HFFc6 (cell line): ENCODE data around the gene GADD45G. TPM values are rescaled to one million over a fixed set of nuclear protein-coding genes. Genes with fewer than 3 reads are reported as not detected.

ENCODE experiments used
- DNase-seq: peaks from one replicate; pipeline ENCODE4 v3.0.0-alpha.2; 2018
- H3K27ac Mint-ChIP-seq: 2 replicates; pipeline ENCODE4 v1.8.0; 2020; ENCODE audit warnings: mild to moderate bottlenecking, mixed read lengths
- H3K27me3 Mint-ChIP-seq: 2 replicates; pipeline ENCODE4 v1.8.0; 2021; ENCODE audit warnings: mild to moderate bottlenecking, moderate library complexity, mixed read lengths; ENCODE audit not compliant: insufficient read depth
- H3K36me3 Mint-ChIP-seq: 2 replicates; pipeline ENCODE4 v1.8.0; 2021; ENCODE audit warnings: low read depth, mixed read lengths
- H3K4me1 Mint-ChIP-seq: 2 replicates; pipeline ENCODE4 v1.8.0; 2020; ENCODE audit warnings: low read depth, mixed read lengths
- H3K4me3 Mint-ChIP-seq: 2 replicates; pipeline ENCODE4 v1.8.0; 2020; ENCODE audit warnings: mild to moderate bottlenecking, moderate library complexity, mixed read lengths
- H3K9me3 Mint-ChIP-seq: 2 replicates; pipeline ENCODE4 v1.8.0; 2020; ENCODE audit warnings: mild to moderate bottlenecking, mixed read lengths
- total RNA-seq, 6 experiments: library from RNA; stranded (reverse); fragmentation: NEBNext Ultra II Directional; extraction: Animal tissue kit (Norgen Biotek cat#: 25700); gene quantifications; 2 replicates in 1 of 6; 3 replicates in 5 of 6; pipeline ENCODE4 v1.2.3, GENCODE V29; 2021
- TF ChIP-seq, protein P1 (sequence below): fragments of 200-600 bp; sonication (generic); IDR thresholded peaks from 2 replicates; pipeline ENCODE4 v1.5.0; 2021; ENCODE audit warnings: antibody characterized with exemption, mild to moderate bottlenecking

Gene GADD45G
- total RNA-seq, 6 experiments from 2014 or later = 0.16 to 0.38 (median 0.24) TPM; not detected in 2

DNA sequence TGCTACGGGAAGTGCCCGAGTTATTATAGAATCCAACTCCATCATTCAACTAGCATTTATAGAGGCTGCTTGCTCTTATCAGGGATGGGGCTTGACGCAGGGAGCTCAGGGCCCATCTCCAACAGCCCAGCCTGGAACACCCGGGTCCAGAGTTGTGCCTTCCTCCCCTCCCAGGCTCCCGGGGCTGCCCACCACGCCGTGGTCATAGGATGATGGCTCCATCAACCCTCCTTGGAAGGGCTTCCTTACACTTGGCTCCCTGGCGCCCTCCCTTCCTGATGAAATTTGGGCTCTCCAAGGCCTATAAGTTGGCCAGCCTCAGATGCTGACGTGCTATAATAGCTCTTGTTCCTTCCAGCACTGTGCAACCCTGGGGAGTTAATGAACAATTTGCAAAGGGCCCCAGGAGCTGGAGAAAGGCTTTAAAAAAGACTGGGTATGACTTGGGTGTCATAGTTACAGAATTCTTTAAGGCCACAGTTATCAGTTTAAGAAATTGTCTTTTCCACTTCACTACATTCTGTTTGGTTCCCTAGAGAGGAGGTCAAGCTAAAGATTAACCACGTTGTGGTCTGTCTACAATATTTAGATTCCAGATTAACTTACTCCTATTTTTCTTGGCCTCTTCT is 42.5 kb upstream of the GADD45G start:
- TF ChIP-seq, protein P1, sequence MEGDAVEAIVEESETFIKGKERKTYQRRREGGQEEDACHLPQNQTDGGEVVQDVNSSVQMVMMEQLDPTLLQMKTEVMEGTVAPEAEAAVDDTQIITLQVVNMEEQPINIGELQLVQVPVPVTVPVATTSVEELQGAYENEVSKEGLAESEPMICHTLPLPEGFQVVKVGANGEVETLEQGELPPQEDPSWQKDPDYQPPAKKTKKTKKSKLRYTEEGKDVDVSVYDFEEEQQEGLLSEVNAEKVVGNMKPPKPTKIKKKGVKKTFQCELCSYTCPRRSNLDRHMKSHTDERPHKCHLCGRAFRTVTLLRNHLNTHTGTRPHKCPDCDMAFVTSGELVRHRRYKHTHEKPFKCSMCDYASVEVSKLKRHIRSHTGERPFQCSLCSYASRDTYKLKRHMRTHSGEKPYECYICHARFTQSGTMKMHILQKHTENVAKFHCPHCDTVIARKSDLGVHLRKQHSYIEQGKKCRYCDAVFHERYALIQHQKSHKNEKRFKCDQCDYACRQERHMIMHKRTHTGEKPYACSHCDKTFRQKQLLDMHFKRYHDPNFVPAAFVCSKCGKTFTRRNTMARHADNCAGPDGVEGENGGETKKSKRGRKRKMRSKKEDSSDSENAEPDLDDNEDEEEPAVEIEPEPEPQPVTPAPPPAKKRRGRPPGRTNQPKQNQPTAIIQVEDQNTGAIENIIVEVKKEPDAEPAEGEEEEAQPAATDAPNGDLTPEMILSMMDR = no peak
- Mint-ChIP-seq H3K27me3 (peaks cover 17% of the 10 kb centered on the region), H3K27ac (no peak overlapping the region), H3K4me3 (no peak overlapping the region), H3K4me1 (no peaks in the 10 kb centered on the region), H3K36me3 (no peaks in the 10 kb centered on the region), H3K9me3 (no peaks in the 10 kb centered on the region)
- no peak for DNase-seq

- Mint-ChIP-seq H3K9me3 (no peaks in the 10 kb centered on the region), H3K4me1 (no peaks in the 10 kb centered on the region), H3K4me3 (no peak overlapping the region), H3K27ac (no peak overlapping the region), H3K27me3 (peaks cover 15% of the 10 kb centered on the region), H3K36me3 (no peaks in the 10 kb centered on the region)
- TF ChIP-seq, protein P1 = no peak
- DNase-seq = no peak
Observed at GRCh38 chr9:89563571-89564345, 41.1 kb upstream of the GADD45G start.

- H3K36me3 Mint-ChIP-seq = no peaks in the 10 kb centered on the region
- H3K9me3 Mint-ChIP-seq = no peaks in the 10 kb centered on the region
- H3K27ac Mint-ChIP-seq = no peak overlapping the region
- DNase-seq = no peak
- peaks cover 11% of the 10 kb centered on the region for H3K27me3 Mint-ChIP-seq
- TF ChIP-seq, protein P1 = no peak
- H3K4me1 Mint-ChIP-seq = no peaks in the 10 kb centered on the region
- H3K4me3 Mint-ChIP-seq = no peak overlapping the region
Observed at GRCh38 chr9:89564346-89564878, 40.4 kb upstream of the GADD45G start.

DNA sequence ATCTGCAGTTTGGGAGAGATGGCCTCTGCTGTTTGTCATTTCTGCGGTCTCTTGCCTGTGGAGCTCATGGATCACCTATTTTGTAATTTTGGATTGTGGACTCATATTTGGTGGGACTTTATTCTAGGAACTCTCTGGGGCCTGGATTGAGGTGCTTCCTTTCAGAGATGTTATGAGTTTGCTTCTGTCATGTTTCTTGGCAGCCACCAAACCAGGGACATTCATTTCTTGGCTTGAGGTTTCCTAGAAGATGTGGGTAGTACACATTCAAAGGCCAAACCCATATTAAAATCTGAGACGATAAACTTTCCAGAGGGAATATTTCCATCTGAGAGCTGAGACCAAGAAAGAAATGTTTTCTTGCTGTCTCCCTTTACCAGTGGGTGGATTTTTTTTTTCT is 37.2 kb upstream of the GADD45G start:
- Mint-ChIP-seq H3K9me3 (no peaks in the 10 kb centered on the region), H3K4me1 (no peaks in the 10 kb centered on the region), H3K27me3 (peaks cover 4% of the 10 kb centered on the region), H3K27ac (no peak overlapping the region), H3K4me3 (no peak overlapping the region), H3K36me3 (no peaks in the 10 kb centered on the region)
- no peak for DNase-seq
- TF ChIP-seq, protein P1 = no peak

DNA sequence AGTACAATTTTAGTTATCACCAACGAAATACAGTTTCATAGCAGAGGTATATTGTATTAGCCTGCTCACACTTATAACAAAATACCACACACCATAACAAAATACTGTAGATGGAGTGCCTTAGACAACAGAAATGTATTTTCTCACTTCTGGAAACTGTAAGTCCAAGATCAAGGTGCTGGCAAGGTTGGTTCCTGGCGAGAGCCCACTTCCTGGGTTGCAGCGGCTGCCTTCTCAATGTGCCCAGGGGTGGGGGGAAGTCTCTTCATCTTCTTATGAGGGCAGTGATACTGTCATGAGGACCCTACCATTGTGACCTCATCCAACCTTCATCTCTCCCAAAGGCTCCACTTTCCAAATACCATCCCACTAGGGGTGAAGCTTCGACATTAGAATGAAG is 30.5 kb upstream of the GADD45G start:
- Mint-ChIP-seq H3K27ac (no peak overlapping the region), H3K9me3 (no peaks in the 10 kb centered on the region), H3K4me1 (no peaks in the 10 kb centered on the region), H3K4me3 (no peak overlapping the region), H3K27me3 (peaks cover 4% of the 10 kb centered on the region), H3K36me3 (no peaks in the 10 kb centered on the region)
- DNase-seq = no peak
- TF ChIP-seq, protein P1 = no peak
